HG03521 (cell line): Measurements from ENCODE around the gene JMJD1C.
"Not testable (repeated sequence)": the region's sequence is repeated elsewhere in the genome, so short reads cannot be mapped to it uniquely, and the experiment has no call there.

Experiments used
- ATAC-seq: cut with Tn5 transposase; IDR thresholded peaks from one replicate; pipeline ENCODE4 v1.9.1; 2021; ENCODE audit warnings: mild to moderate bottlenecking, moderate library complexity; ENCODE audit not compliant: unreplicated experiment

The JMJD1C gene

DNA sequence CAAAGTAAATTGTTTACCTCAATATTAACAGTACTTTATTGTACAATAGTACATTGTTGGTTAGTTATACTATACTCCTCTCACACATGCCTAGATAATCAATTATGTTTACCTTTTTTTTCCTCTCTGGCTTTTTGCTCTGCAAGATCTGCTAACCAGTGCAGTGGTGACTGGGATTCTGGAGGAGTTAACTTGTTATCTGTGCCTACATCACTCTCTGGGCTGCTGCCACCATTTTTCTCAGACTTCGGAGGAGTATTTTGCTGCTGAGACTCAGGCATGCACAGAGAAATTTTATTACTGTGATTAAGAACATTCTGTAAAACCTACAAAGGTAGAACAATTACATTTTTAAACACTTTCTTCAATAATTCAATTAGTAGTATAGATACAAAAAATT lies 273.0 kb downstream of the JMJD1C start:
- ATAC-seq: no peak

- ATAC-seq: no peak
These were observed 290.2 kb downstream of the JMJD1C start for GRCh38 chr10:63175534-63175933.

GRCh38 chr10:63173468-63174232 lies 292.1 kb downstream of the JMJD1C start:
- ATAC-seq: peak; percentile 98

DNA sequence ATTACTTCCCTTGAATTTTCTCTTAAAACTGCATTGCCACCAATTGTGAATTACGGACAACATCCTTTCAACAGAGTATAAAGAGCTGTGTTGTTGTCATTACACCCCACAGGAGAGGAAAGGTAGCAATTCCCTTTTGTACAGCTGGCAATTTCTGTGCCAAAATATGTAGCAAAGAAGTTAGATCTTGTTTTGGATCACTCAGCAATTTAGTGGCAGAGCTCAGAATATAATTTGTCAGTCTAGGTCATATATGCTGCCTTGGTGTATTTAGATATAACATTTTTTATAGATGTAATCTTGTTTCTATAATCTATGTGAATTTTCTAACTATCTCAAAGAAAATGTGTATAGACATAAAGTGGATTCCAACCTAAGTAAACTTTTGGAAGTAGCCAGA lies 293.9 kb downstream of the JMJD1C start:
- no peak for ATAC-seq

DNA sequence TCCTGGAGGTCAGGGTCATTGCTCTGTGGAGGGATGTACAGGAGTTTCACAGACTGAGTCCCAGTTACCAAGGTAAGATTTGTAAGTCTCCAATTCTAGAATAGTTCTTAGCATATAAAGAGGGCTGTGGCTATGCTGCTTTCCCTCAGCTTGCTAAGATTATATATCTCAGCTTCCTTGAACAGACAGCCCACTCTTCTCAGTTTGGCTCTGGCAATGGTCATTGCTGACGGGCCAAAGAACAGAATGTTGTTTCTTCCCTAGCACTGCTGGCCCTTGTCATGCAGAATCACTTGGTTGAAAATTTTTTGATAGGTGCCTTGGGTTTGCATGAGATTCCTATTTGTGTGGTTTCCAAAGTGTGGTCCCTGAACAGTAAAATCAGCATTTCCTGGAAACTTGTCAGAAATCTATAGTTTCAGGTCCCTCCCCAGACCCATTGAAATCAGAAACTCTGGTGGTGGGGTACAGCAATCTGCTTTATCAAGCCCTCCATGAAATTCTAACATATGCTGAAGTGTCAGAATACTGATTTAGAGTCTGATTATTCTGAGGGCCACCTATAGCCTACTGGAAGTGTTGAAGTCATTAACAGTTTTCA lies 294.4 kb downstream of the JMJD1C start:
- no peak for ATAC-seq

- ATAC-seq: no peak
These were observed 296.2 kb downstream of the JMJD1C start for GRCh38 chr10:63169624-63170023.

- no peak for ATAC-seq
These were observed 296.8 kb downstream of the JMJD1C start for GRCh38 chr10:63168821-63169462.

DNA sequence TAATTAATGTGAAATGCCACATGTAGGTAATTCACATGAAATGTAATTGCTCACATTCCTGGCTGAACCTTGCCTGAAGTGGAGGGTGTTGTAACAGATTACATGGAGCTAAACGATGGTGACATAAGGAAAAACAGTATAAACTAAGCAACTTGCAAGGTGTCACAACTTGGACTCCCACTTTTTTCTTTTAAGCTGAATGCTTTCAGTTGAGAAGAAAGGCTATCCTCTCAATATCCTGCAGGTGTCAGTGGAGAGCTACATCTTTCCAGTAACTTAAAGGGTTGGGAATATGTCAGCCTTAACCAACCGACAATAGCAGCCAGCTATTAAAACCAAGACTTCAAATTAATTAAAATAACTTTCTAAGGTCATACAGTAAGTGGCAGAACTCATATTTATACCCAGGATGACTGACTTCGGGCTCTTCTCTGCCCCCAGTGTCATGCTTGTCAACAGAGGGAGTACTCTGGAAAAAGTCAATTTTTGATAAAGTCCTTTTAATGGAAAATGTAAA lies 299.0 kb downstream of the JMJD1C start:
- no peak for ATAC-seq

DNA sequence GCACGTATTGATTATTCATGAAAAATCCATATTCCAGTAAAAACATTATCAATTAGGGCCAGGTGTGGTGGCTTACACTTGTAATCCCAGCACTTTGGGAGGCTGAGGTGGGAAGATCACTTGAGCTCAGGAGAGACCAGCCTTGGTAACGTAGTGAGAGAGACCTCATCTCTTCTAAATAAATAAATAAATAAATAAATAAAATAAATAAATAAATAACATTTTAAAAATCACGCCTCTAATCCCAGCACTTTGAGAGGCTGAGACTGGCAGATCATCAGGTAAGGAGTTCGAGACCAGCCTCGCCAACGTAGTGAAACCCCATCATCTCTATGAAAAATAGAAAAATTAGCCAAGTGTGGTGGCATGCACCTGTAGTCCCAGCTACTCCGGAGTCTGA lies 300.5 kb downstream of the JMJD1C start:
- no peak for ATAC-seq

DNA sequence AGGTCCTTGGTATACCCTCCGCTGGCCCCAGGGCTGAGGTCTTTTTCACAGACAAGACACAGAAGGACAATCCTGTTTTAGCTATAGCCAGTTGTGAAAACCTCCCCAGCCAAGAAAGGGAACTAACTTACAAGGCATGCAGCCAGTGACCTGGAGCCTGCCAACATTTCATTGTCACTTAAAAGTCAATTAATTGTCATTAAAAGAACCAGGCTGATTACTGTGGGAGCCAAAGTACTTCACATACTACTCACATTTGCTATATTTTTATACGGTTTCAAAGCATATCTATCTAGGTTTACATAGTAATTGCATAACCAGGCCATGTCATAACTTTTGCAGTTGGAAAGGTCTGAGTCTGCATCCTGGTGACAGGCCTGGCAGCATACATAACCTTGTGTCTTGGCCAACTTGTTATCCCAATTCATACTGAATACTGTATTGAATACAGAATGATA lies 301.6 kb downstream of the JMJD1C start:
- no peak for ATAC-seq

DNA sequence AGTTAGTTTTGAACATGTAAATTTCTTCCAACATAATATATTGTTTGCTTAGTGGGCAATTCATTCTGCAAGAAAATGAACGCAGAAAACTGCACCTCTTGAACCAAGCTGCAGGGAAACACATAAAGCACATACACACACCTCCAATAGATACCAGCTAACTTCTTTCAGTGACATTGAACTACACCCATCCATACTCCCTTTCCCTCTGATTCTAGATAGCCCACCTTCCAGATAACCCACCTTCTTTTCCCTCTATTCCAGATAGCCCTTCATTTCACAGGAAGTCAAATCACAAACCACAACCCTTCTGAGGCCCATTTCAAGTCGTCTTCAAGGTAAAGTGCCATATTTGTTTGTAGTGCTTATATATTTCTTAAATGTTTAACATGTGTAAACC lies 304.2 kb downstream of the JMJD1C start:
- no peak for ATAC-seq

- peak; percentile 43 for ATAC-seq
These were observed 307.7 kb downstream of the JMJD1C start for GRCh38 chr10:63157845-63158624.

DNA sequence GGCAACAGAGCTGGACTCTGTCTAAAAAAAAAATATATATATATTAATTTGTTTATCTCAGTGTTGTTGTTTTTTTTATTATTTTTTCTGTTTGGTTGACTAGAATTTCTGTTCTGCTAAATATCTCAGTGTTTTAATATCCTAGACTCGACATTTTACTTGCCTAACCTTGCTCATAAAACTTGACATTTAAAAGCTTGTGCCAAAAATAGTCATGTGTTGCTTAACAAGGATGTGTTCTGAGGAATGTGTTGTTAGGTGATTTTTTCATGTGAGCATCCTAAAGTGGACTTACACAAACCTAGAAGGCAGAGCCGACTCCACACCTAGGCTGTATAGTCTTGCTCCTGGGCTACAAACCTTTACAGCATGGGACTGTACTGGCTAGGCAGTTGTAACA lies 309.5 kb downstream of the JMJD1C start:
- ATAC-seq: no peak

- ATAC-seq: no peak
These were observed 310.3 kb downstream of the JMJD1C start for GRCh38 chr10:63155388-63156020.

GRCh38 chr10:63154546-63155387 lies 311.0 kb downstream of the JMJD1C start:
- ATAC-seq: no peak

GRCh38 chr10:63153868-63154545 lies 311.8 kb downstream of the JMJD1C start:
- not testable (repeated sequence) for ATAC-seq

GRCh38 chr10:63150745-63151144 lies 315.0 kb downstream of the JMJD1C start:
- ATAC-seq: no peak

DNA sequence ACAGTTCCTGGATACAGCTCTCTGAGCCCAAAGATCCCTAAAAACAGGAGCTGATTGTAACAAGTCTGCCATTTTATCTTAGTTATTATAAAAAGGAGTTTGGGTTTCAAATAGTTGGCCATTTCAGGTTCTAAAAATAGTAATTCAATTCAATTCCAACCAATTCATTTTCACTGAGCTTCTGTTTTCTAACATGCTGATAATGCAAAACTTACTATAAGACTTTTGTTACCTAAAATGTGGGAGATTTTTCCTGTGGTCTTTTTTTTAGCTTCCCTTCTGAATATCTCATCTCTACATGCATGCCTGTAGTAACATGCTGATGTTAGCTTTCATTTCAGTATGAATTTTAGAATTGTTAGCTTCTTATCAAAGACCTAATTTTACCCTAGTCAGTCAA lies 319.3 kb downstream of the JMJD1C start:
- no peak for ATAC-seq

- ATAC-seq: no peak
These were observed 320.0 kb downstream of the JMJD1C start for GRCh38 chr10:63145782-63146181.
